BE2C (cell line): ENCODE results near the gene MRPL54.
A peak's percentile ranks its signal among the peaks of the same experiment; 100 is the strongest.

Experiments used
- DNase-seq: peaks from one replicate; pipeline ENCODE4 v3.0.0-alpha.2; 2020
- H3K27me3 ChIP-seq: fragments of 250-450 bp; sonication (Bioruptor Pico); 2 replicates; pipeline ENCODE4 v1.5.1; 2020; ENCODE audit warnings: mild to moderate bottlenecking
- H3K36me3 ChIP-seq: fragments of 250-450 bp; sonication (Bioruptor Pico); 2 replicates; pipeline ENCODE4 v1.5.1; 2020; ENCODE audit warnings: mild to moderate bottlenecking
- H3K4me1 ChIP-seq: fragments of 250-450 bp; sonication (Bioruptor Pico); 2 replicates; pipeline ENCODE4 v1.5.1; 2020
- H3K4me3 ChIP-seq: 2 replicates; pipeline ENCODE4 v1.5.1; 2011; ENCODE audit warnings: low read depth, low read length
- H3K9me3 ChIP-seq: fragments of 250-450 bp; sonication (Bioruptor Pico); 2 replicates; pipeline ENCODE4 v1.5.1; 2020
- CTCF ChIP-seq: IDR thresholded peaks from 2 replicates; pipeline ENCODE4 v1.5.1; 2012; ENCODE audit warnings: mild to moderate bottlenecking, low read depth, low read length

Gene MRPL54

DNA sequence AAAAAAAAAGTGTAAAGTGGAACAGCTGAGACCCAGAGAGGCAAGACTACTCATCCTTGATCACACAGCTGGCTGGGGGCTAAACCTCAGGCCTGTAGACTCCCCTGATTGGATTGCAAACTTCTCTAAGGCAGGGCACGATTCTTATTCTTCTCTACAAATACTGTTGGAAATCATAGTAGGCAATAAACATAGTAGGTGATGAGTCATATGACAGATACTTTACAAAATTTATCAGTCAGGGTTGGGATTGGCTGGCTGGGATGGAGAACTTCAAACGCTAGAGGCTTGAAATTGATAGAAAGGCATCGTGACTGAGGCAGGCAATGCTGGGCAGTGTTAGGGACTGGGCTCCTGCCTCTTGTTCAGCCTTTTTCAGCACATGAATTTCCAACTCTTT, 29.6 kb downstream of the MRPL54 start:
- Histone ChIP-seq H3K27me3 (peaks cover under 1% of the 10 kb centered on the region; the same call in 1 of the 2 replicates), H3K4me3 (no peak overlapping the region), H3K9me3 (no peaks in the 10 kb centered on the region; the same call in 1 of the 2 replicates), H3K36me3 (no peaks in the 10 kb centered on the region), H3K4me1 (no peaks in the 10 kb centered on the region)
- DNase-seq: no peak
- TF ChIP-seq CTCF: no peak

DNA sequence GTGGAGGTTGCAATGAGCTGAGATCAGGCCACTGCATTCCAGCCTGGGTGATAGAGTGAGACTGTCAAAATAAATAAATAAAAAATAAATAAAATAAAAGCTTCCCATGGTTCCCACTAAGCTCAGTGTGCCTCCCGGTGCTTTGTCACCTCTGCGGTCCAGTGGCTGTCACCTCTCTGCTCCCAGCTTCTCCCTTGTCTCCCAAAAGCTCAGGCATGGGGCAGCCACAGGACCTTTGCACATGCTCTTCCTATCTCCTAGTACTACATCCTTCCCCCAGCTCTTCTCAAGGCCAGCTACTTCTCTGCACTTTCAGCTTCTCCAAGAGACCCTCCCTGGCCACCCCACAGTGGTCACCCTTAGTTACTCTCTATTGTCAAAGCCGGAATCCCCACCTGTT, 31.3 kb downstream of the MRPL54 start:
- no peaks in the 10 kb centered on the region for H3K4me1 ChIP-seq
- TF ChIP-seq CTCF: no peak
- no peaks in the 10 kb centered on the region; the same call in 1 of the 2 replicates for H3K9me3 ChIP-seq
- DNase-seq: no peak
- H3K27me3 ChIP-seq: no peaks in the 10 kb centered on the region
- H3K4me3 ChIP-seq: no peak overlapping the region
- no peaks in the 10 kb centered on the region for H3K36me3 ChIP-seq

DNA sequence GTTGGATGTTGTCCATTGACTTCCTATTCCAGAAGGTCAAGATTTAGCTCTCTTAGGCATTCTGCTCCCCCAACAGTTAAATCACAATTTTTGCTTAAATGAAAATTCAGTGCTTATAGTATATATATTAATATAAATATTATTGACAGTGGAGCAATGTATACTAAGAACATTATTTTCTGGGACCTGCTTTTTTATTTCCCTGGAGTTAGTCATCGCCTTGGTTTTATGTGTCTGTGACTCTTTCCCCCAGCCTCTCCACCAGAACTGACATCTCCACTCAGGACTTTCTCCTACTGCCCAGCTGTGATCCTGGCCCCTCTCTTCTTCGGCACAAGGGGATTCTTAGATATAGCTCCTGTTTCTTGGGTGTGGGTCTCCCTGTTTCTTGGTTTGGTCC, 33.9 kb downstream of the MRPL54 start:
- Histone ChIP-seq H3K9me3 (no peaks in the 10 kb centered on the region), H3K4me1 (no peaks in the 10 kb centered on the region; the same call in 1 of the 2 replicates), H3K27me3 (peaks cover 7% of the 10 kb centered on the region), H3K4me3 (no peak overlapping the region), H3K36me3 (no peaks in the 10 kb centered on the region)
- no peak for TF ChIP-seq CTCF
- no peak for DNase-seq

DNA sequence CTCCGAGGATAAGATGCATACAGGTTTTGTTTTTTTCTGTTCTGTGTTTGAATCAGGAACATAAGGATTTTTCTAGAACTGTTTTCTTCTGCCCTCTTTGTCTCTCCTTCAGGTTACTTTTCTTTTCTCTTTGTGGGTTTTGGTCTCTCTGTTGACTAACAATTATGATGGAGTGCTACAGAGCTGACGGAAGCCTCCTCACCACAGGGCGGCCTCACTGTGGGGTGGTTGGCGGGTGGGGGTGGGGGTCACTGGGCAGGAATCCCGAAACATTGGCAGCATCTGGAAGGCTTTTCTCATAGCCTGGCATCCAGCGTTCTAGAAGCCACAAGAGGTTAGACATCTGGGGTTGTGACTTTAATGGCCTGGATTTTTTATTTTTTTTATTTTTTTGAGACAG, 35.7 kb downstream of the MRPL54 start:
- DNase-seq: no peak
- TF ChIP-seq CTCF: no peak

DNA sequence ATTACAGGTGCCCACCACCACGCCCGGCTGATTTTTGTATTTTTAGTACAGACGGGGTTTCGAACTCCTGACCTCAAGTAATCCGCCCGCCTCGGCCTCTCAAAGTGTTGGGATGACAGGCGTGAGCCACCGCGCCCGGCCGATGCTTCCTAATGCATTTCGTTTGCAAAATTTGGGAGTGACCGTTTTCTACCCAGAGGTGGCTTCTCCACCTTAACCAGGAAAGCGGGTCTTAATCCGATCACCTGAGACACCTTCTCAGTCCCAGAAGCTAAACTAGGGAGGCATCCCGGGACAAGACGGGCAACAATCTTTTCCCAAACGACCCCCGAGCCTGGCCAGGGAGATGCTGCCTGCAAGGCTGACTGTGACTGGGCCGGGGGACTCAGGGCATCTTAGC, 38.5 kb downstream of the MRPL54 start:
- no peaks in the 10 kb centered on the region for H3K9me3 ChIP-seq
- peaks cover 13% of the 10 kb centered on the region for H3K27me3 ChIP-seq
- H3K36me3 ChIP-seq: no peaks in the 10 kb centered on the region
- no peak for DNase-seq
- H3K4me1 ChIP-seq: no peaks in the 10 kb centered on the region; the same call in 1 of the 2 replicates
- no peak for TF ChIP-seq CTCF
- peak overlapping the region; percentile 32; the same call in 1 of the 2 replicates for H3K4me3 ChIP-seq

More for the DNA sequence above, 35.7 kb downstream of the MRPL54 start:
- no peaks in the 10 kb centered on the region for H3K9me3 ChIP-seq
- no peaks in the 10 kb centered on the region; the same call in 1 of the 2 replicates for H3K4me1 ChIP-seq
- H3K36me3 ChIP-seq: no peaks in the 10 kb centered on the region
- H3K27me3 ChIP-seq: peaks cover 13% of the 10 kb centered on the region
- H3K4me3 ChIP-seq: no peak overlapping the region

- Histone ChIP-seq H3K4me1 (no peaks in the 10 kb centered on the region; the same call in 1 of the 2 replicates), H3K4me3 (peak overlapping the region; percentile 32), H3K27me3 (peaks cover 13% of the 10 kb centered on the region), H3K9me3 (no peaks in the 10 kb centered on the region), H3K36me3 (no peaks in the 10 kb centered on the region)
- DNase-seq: peak; percentile 52
- peak; percentile 31 for TF ChIP-seq CTCF
Observed at GRCh38 chr19:3801412-3802096, 39.1 kb downstream of the MRPL54 start.
